H1 (cell line): ENCODE results near the gene GHRHR. TPM values are rescaled to one million over a fixed set of nuclear protein-coding genes. Genes with fewer than 3 reads are reported as not detected.

Experiments
- BCL11A ChIP-seq, 2 experiments: IDR thresholded peaks; one replicate each; pipeline ENCODE4 v1.6.1; 2011; ENCODE audit warnings: low read depth in 2 of 2, low read length in 2 of 2, mild to moderate bottlenecking in 2 of 2
- CHD7 ChIP-seq: fragments of 300-600 bp; sonication (generic); IDR thresholded peaks from 2 replicates; pipeline ENCODE4 v1.7.1; 2012; ENCODE audit warnings: low read length, moderate library complexity, mild to moderate bottlenecking, inconsistent platforms; ENCODE audit not compliant: insufficient replicate concordance
- RAD21 ChIP-seq, 2 experiments: IDR thresholded peaks in 1 of 2; conservative IDR thresholded peaks in 1 of 2; 2 replicates each; pipeline ENCODE4 v1.6.1; 2011; ENCODE audit warnings: low read depth in 2 of 2, low read length in 2 of 2, improper control_type of control experiment in 1 of 2, inconsistent platforms in 1 of 2, mild to moderate bottlenecking in 1 of 2, moderate library complexity in 1 of 2
- polyA plus RNA-seq, 7 experiments: library from polyadenylated mRNA; depleted of rRNA in 3 of 7; stranded (reverse) in 5 of 7; unstranded in 2 of 7; fragments of >200 nt in 5 of 7; fragments of 200-250 nt in 2 of 7; gene quantifications; 1 replicate in 5 of 7; 2 replicates in 1 of 7; 4 replicates in 1 of 7; pipeline versions ENCODE4 v1.2.1 to v1.2.3, GENCODE V29; 2011 to 2013; ENCODE audit warnings: missing spikeins in 2 of 7, mixed read lengths in 2 of 7
- total RNA-seq: library from RNA; stranded (reverse); fragmentation: NEBNext Ultra II Directional; extraction: Animal tissue kit (Norgen Biotek cat#: 25700); gene quantifications from 2 replicates; pipeline ENCODE4 v1.2.1, GENCODE V29; 2021

The GHRHR gene
- total and polyA plus RNA-seq, 2 of the 8 experiments (the other 6 are each of a cell fraction or from before 2014, with no cell fraction given) = 0.60 to 6.5 TPM

GRCh38 chr7:30995536-30995935 is 31.8 kb downstream of the GHRHR start (continued):
- TF ChIP-seq CHD7 (no peak), BCL11A (IDR thresholded peaks at IDR 0.05; ENCODE audit: low read depth in 2 of 2, low read length in 2 of 2) (no peak), RAD21 (IDR thresholded peaks at IDR 0.05 in 1 of 2, conservative IDR thresholded peaks at IDR 0.05 in 1 of 2; ENCODE audit: low read depth in 2 of 2, low read length in 2 of 2) (no peak)
- TF ChIP-seq, all 59 proteins: peak for 0
